ENCODE data around the gene MSL3B.

DNA sequence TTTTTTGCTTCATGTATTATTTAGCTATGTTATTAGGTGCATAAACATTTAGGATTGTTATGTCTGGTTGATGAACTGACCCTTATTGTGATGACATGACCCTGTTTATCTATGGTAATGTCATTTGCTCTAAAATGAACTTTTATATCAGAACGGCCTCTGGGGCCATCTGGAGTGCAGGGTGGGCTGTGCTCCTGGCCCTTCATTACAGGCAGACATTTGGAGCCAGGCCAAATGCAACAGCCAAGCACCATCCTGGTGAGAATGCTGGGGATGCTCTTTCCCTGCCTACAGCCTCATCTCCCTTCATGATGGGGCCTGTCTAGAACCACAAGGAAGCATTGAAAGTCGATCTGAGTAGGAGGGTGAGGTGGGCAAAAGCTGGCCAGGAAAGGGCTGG, 51.9 kb downstream of the MSL3B start:
- TF ChIP-seq, protein P1, sequence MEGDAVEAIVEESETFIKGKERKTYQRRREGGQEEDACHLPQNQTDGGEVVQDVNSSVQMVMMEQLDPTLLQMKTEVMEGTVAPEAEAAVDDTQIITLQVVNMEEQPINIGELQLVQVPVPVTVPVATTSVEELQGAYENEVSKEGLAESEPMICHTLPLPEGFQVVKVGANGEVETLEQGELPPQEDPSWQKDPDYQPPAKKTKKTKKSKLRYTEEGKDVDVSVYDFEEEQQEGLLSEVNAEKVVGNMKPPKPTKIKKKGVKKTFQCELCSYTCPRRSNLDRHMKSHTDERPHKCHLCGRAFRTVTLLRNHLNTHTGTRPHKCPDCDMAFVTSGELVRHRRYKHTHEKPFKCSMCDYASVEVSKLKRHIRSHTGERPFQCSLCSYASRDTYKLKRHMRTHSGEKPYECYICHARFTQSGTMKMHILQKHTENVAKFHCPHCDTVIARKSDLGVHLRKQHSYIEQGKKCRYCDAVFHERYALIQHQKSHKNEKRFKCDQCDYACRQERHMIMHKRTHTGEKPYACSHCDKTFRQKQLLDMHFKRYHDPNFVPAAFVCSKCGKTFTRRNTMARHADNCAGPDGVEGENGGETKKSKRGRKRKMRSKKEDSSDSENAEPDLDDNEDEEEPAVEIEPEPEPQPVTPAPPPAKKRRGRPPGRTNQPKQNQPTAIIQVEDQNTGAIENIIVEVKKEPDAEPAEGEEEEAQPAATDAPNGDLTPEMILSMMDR (conservative IDR thresholded peaks at IDR 0.05; ENCODE audit: low read depth, low read length): no peak
- TF ChIP-seq EZH2 (IDR thresholded peaks at IDR 0.05; ENCODE audit: borderline replicate concordance, low read depth, low read length, poor library complexity, severe bottlenecking): no peak
